AG08395 (cell line): ENCODE measurements around the gene MAGEB5.
"Not testable (repeated sequence)": the region's sequence is repeated elsewhere in the genome, so short reads cannot be mapped to it uniquely, and the experiment has no call there.

Experiments used
- DNase-seq: peaks from one replicate; pipeline ENCODE4 v3.0.0; 2012; ENCODE audit warnings: mixed read lengths, low spot score

Gene MAGEB5, protein sequence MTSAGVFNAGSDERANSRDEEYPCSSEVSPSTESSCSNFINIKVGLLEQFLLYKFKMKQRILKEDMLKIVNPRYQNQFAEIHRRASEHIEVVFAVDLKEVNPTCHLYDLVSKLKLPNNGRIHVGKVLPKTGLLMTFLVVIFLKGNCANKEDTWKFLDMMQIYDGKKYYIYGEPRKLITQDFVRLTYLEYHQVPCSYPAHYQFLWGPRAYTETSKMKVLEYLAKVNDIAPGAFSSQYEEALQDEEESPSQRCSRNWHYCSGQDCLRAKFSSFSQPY

DNA sequence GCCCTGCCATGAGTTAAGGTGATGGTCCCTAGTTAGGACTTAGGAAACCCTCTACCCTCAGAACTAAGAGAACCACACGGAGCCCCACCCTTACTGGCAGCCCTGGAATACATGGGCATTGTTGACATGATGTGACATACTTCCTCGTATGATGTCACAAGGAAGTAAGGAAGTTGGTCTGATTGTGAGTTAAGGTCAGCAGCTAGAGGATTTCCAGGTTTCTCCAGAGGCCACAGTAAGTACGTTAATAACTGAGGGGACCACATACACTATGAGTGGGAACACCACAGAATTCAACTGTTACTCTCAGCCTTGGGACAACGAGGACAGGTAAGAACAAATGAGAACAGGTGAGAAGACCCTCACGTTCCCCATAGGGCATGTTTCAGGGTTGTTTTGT lies at the start of gene MAGEB5:
TSS of gene MAGEB5 (plus strand) at position 301 of the 400 bp plus-strand sequence. CDS start 1,133 bp downstream, outside the sequence.
- no peak for DNase-seq

DNA sequence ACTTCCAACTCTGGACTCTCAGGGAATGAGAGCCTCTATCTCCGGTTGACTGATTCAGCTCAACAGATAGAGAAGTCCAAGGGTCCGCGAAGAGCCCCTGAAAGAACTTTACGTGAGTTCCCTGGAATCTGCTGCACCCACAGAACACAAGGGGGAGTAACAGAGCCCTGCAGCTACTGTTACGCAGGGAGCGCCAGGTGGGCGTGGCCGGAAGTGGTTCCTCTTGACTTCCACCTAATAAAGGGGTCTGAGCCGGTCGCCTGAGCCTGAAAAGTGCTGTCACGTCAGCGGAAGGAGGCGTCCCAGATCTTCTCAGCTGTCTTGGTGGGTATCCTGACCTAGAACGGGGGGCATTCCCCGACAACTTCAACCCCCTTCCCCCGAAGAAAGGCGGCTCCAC lies 23.8 kb upstream of the MAGEB5 start, which contains the start of gene MAGEB6:
TSS of gene MAGEB6 (plus strand) at position 237 of the 400 bp plus-strand sequence. CDS start 1,407 bp downstream, outside the sequence.
- no peak for DNase-seq

DNA sequence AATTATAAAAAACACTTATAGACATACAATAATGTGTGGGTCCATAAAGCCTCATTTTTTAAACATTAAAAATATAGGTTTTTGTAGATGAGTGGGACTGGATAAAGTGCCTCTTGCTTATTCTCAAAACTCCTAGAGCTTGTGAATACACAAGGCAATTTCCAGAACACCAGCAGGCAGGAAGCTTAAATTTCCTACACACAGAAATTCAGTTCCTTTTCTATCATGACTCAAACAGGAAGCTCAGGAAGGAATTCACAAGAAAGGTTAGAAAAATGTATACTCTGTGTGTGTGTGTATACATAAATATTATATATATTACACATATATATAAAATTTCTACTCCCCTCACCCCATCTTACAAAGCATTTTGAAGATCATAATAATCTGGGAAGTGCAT lies 12.4 kb upstream of the MAGEB5 start:
- DNase-seq: no peak

DNA sequence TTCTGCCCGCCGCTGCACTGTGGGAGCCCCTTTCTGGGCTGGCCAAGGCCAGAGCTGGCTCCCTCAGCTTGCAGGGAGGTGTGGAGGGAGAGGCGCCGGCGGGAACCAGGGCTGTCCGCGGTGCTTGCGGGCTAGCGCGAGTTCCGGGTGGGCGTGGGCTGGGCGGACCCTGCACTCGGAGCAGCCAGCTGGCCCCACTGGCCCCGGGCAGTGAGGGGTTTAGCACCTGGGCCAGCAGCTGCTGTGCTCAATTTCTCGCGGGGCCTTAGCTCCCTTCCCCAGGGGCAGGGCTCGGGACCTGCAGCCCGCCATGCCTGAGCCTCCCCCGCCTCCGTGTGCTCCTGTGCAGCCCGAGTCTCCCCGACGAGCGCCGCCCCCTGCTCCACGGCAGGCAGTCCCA lies 11.3 kb upstream of the MAGEB5 start:
- DNase-seq: not testable (repeated sequence)

DNA sequence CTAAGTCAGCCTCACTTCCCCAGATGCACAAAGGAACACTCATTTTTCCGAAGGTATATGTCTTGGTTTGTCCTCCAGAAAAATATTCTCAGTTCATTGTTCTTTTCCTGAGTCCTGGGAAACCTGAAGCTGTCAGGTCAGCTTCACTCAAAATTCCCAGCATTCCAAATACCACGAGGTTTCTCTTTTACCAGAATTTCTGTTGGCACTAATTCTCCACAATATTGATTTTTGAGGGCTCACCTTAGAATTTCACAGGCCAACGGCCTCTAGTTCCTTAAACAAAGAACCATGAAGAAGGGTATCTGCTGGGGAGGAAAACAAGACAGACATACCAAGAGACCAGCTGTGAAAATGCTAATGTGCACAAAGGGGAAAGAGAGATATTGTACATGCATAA lies 8.0 kb upstream of the MAGEB5 start:
- DNase-seq: no peak

DNA sequence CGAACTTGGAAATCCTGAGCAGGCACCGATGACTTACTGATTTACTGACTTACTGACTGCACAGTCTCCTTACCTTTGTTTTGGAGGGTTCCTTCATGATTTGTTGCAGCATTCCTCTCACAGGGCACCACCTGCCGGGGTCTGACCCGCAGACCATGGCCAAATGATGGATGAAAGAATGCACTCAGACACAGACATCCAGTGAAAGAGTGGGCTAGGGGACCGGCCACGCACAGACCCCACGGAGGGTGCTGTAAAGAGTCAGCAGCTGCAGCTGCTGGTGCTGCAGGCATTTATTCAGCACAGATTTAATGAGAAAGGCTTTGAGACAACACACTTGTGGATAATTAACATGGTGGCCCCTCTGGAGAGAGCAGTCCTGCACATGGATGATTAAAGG lies 3.4 kb downstream of the MAGEB5 start:
- DNase-seq: no peak

DNA sequence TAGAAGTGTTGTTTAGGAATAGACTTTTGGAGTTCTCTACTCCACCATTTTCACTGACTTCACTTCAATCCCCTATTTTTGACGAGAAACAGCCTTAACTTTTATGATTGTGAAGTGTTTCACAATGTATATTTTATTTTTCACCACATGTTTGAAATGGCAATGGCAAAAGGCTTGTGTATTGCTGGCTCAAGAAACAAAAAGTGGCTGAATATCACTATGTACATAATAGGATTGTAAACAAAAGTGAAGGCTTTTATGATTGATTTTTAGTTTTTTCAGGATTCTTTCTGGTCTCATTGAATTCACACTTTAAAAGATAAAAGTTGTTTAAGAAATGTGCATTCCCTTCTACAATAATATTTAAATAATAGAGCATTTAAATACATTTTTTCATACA lies 18.2 kb downstream of the MAGEB5 start:
- DNase-seq: no peak

DNA sequence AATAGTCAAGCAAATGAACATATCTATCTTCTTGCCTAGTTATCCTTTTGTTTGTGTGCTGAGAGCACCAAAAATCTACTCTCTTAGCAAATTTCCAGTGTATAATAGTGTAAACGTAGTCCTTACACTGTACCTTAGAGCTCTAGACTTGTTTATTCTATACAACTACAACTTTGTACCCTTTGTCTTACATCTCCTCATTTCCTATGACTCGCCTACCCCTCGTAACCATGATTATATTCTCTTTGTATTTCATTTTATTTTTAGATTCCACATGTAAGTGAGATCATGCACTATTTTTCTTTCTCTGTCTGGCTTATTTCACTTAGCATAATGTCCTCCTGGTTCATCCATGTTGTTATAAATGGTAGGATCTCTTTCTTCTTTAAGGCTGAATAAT lies 37.6 kb downstream of the MAGEB5 start:
- no peak for DNase-seq

DNA sequence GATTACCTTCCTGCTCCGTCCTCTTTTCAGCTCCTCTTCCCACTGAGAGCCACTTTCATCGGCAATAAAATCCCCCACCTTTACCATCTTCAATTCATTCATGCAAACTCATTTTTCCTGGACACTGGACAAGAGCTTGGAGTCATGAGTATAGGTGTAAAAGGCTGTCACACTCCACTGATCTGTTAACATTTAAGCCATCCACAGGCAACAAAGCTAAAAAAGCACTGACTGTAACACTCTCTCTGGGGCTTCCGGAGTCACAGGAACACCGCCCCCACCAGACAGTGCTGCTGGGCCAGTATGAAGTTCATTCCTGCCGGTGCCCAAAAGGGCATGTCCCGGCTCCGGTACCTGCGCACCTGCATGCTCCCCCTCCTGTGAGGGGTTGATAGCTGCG lies 38.5 kb downstream of the MAGEB5 start:
- DNase-seq: no peak

DNA sequence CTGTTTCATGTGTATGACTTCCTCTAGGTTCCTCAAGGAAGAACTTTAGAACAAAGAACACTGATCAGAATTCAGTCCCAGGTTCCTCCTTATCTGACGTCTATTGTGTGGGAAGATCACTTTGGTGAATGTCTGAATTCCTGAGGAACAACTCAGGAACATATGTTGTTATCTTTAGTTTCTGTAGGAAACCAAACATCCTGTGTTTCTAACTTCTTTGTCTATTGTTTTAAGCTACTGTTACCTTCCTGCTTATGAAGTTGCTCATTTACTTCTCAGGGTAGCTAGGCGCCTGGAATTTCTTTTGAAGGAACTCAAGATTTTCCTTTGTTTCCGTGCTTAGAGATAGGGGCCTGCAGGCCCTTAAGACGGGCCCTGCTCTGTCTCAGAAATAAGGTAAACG lies 46.2 kb downstream of the MAGEB5 start:
- no peak for DNase-seq
